ENCODE results near the gene BIRC6. TPM values are rescaled to one million over a fixed set of nuclear protein-coding genes. Genes with fewer than 3 reads are reported as not detected.
"Not testable (repeated sequence)": the region's sequence is repeated elsewhere in the genome, so short reads cannot be mapped to it uniquely, and the experiment has no call there.

Gene BIRC6
- total RNA-seq, 1 experiment from 2014 or later = 96.7 TPM

DNA sequence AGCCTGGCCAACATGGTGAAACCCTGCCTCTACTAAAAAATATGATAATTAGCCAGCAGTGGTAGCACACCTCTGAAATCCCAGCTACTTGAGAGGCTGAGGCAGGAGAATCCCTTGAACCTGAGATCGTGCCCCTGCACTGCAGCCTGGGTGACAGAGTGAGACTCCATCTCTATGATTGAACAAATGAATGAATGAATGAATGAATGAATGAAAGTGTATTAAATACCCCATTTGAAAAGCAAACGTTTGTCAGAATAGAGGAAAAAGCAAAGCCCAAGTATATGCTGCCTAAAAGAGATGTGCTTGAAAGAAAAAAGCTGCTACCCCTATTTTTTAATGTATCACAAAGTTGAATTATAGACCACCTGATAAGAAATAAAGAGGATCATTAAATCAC, 181.9 kb downstream of the BIRC6 start:
- CTCF ChIA-PET = no interaction called here
- no peak for TF ChIP-seq CTCF (IDR thresholded peaks at IDR 0.05; ENCODE audit: insufficient read depth in 1 of 2, low read depth in 1 of 2, low read length in 1 of 2, severe bottlenecking in 1 of 2, unreplicated experiment in 1 of 2)
- Mint-ChIP-seq H3K4me3 (ENCODE audit: unreplicated experiment) (no peak overlapping the region), H3K36me3 (ENCODE audit: insufficient read depth, unreplicated experiment) (peaks cover 44% of the 10 kb centered on the region), H3K27ac (ENCODE audit: unreplicated experiment) (no peak overlapping the region), H3K4me1 (ENCODE audit: low read depth, unreplicated experiment) (no peaks in the 10 kb centered on the region), H3K27me3 (ENCODE audit: insufficient read depth, unreplicated experiment) (no peaks in the 10 kb centered on the region), H3K9me3 (ENCODE audit: unreplicated experiment) (no peaks in the 10 kb centered on the region)
- no TSS peak for BruUV-seq (replicated peaks)
- intact Hi-C loops (cut with micrococcal nuclease; ENCODE audit: unreplicated experiment) = no loop called here
- no peaks in the 10 kb centered on the region for H3K4me1 ChIP-seq
- H3K27me3 ChIP-seq (replicated peaks; ENCODE audit: control insufficient read depth, insufficient read depth, low read length) = no peaks in the 10 kb centered on the region
- POLR2A ChIA-PET = no interaction called here
- H3K9me3 ChIP-seq = no peaks in the 10 kb centered on the region
- DNase-seq = no peak
- no peak overlapping the region for H3K4me3 ChIP-seq (ENCODE audit: low read depth, low read length)
- H3K36me3 ChIP-seq (ENCODE audit: control insufficient read depth, insufficient read depth, low read length) = 0 out of 2 replicates have a peak, but pooled peaks cover 2% of the 10 kb centered on the region

GRCh38 chr2:32552483-32552882, 195.7 kb downstream of the BIRC6 start:
- DNase-seq; H3K9me3 Mint-ChIP-seq (ENCODE audit: unreplicated experiment); H3K4me3 Mint-ChIP-seq (ENCODE audit: unreplicated experiment); H3K36me3 ChIP-seq (ENCODE audit: control insufficient read depth, insufficient read depth, low read length); CTCF ChIA-PET; H3K4me1 ChIP-seq; POLR2A ChIA-PET; H3K27me3 Mint-ChIP-seq (ENCODE audit: insufficient read depth, unreplicated experiment); H3K4me1 Mint-ChIP-seq (ENCODE audit: low read depth, unreplicated experiment); H3K36me3 Mint-ChIP-seq (ENCODE audit: insufficient read depth, unreplicated experiment); H3K9me3 ChIP-seq; H3K27me3 ChIP-seq (replicated peaks; ENCODE audit: control insufficient read depth, insufficient read depth, low read length); H3K4me3 ChIP-seq (ENCODE audit: low read depth, low read length); H3K27ac Mint-ChIP-seq (ENCODE audit: unreplicated experiment); BruUV-seq (replicated peaks): not testable (repeated sequence)
- intact Hi-C loops (cut with micrococcal nuclease; ENCODE audit: unreplicated experiment) = loop anchor here (5.0 to 10.0 kb wide), 3 partner anchors 220 to 832 kb away; partner anchors contain the start of gene LTBP1

- DNase-seq = peak in 1 of 2 experiments; percentile 35
- Mint-ChIP-seq H3K9me3 (ENCODE audit: unreplicated experiment) (no peaks in the 10 kb centered on the region), H3K27ac (ENCODE audit: unreplicated experiment) (no peak overlapping the region), H3K27me3 (ENCODE audit: insufficient read depth, unreplicated experiment) (no peaks in the 10 kb centered on the region), H3K4me1 (ENCODE audit: low read depth, unreplicated experiment) (no peaks in the 10 kb centered on the region), H3K36me3 (ENCODE audit: insufficient read depth, unreplicated experiment) (peaks cover 3% of the 10 kb centered on the region), H3K4me3 (ENCODE audit: unreplicated experiment) (no peak overlapping the region)
- intact Hi-C loops (cut with micrococcal nuclease; ENCODE audit: unreplicated experiment) = loop anchor here (2.0 to 10.0 kb wide), 5 partner anchors 75 to 831 kb away; partner anchors contain the start of genes LTBP1 and TTC27
- H3K4me1 ChIP-seq = no peaks in the 10 kb centered on the region
- BruUV-seq (replicated peaks) = no TSS peak
- H3K36me3 ChIP-seq (ENCODE audit: control insufficient read depth, insufficient read depth, low read length) = no peaks in the 10 kb centered on the region; the same call in 1 of the 2 replicates
- no peaks in the 10 kb centered on the region for H3K27me3 ChIP-seq (replicated peaks; ENCODE audit: control insufficient read depth, insufficient read depth, low read length)
- no peak overlapping the region for H3K4me3 ChIP-seq (ENCODE audit: low read depth, low read length)
- no peaks in the 10 kb centered on the region for H3K9me3 ChIP-seq
- ChIA-PET CTCF (no interaction called here), POLR2A (no interaction called here)
- peak; percentile 62 to 88 for TF ChIP-seq CTCF (IDR thresholded peaks at IDR 0.05; ENCODE audit: insufficient read depth in 1 of 2, low read depth in 1 of 2, low read length in 1 of 2, severe bottlenecking in 1 of 2, unreplicated experiment in 1 of 2)
Measured at GRCh38 chr2:32553829-32554432, 197.1 kb downstream of the BIRC6 start.

All from Caco-2 (cell line).